ENCODE results near the gene CPED1.

Gene CPED1

GRCh38 chr7:121160150-121161008 is 171.9 kb downstream of the CPED1 start:
- Histone ChIP-seq H3K4me3 (ENCODE audit: low read length) (no peak overlapping the region), H3K27me3 (ENCODE audit: insufficient read depth, low read length) (no peaks in the 10 kb centered on the region), H3K9me3 (ENCODE audit: insufficient read depth, low read depth, low read length) (no peaks in the 10 kb centered on the region), H3K9ac (ENCODE audit: low read depth, low read length) (no peak overlapping the region), H3K27ac (ENCODE audit: low read depth, low read length) (no peak overlapping the region), H3K4me1 (ENCODE audit: insufficient read depth, low read length) (no peaks in the 10 kb centered on the region), H3K36me3 (ENCODE audit: insufficient read depth, low read length) (no peaks in the 10 kb centered on the region)
- WGBS, result 91% methylated on average over 4 of the region's 4 CpGs

GRCh38 chr7:121163699-121164098 is 175.2 kb downstream of the CPED1 start:
- no peak overlapping the region for H3K9ac ChIP-seq (ENCODE audit: low read depth, low read length)
- no peak overlapping the region for H3K27ac ChIP-seq (ENCODE audit: low read depth, low read length)
- no peaks in the 10 kb centered on the region for H3K36me3 ChIP-seq (ENCODE audit: insufficient read depth, low read length)
- no peaks in the 10 kb centered on the region for H3K4me1 ChIP-seq (ENCODE audit: insufficient read depth, low read length)
- H3K4me3 ChIP-seq (ENCODE audit: low read length), result no peak overlapping the region
- H3K9me3 ChIP-seq (ENCODE audit: insufficient read depth, low read depth, low read length), result no peaks in the 10 kb centered on the region
- H3K27me3 ChIP-seq (ENCODE audit: insufficient read depth, low read length), result no peaks in the 10 kb centered on the region

GRCh38 chr7:121164247-121164646 is 175.7 kb downstream of the CPED1 start:
- 93% methylated on average over 3 of the region's 3 CpGs for WGBS
- Histone ChIP-seq H3K4me3 (ENCODE audit: low read length) (no peak overlapping the region), H3K36me3 (ENCODE audit: insufficient read depth, low read length) (no peaks in the 10 kb centered on the region), H3K9ac (ENCODE audit: low read depth, low read length) (no peak overlapping the region), H3K27ac (ENCODE audit: low read depth, low read length) (no peak overlapping the region), H3K27me3 (ENCODE audit: insufficient read depth, low read length) (no peaks in the 10 kb centered on the region), H3K4me1 (ENCODE audit: insufficient read depth, low read length) (no peaks in the 10 kb centered on the region), H3K9me3 (ENCODE audit: insufficient read depth, low read depth, low read length) (no peaks in the 10 kb centered on the region)

GRCh38 chr7:121166916-121167315 is 178.4 kb downstream of the CPED1 start:
- H3K9me3 ChIP-seq (ENCODE audit: insufficient read depth, low read depth, low read length), result no peaks in the 10 kb centered on the region
- no peak overlapping the region for H3K27ac ChIP-seq (ENCODE audit: low read depth, low read length)
- no peaks in the 10 kb centered on the region for H3K27me3 ChIP-seq (ENCODE audit: insufficient read depth, low read length)
- 78% methylated on average over 3 of the region's 3 CpGs for WGBS
- no peak overlapping the region for H3K9ac ChIP-seq (ENCODE audit: low read depth, low read length)
- no peaks in the 10 kb centered on the region for H3K36me3 ChIP-seq (ENCODE audit: insufficient read depth, low read length)
- no peak overlapping the region for H3K4me3 ChIP-seq (ENCODE audit: low read length)
- no peaks in the 10 kb centered on the region for H3K4me1 ChIP-seq (ENCODE audit: insufficient read depth, low read length)

GRCh38 chr7:121167971-121168370 is 179.5 kb downstream of the CPED1 start:
- H3K4me1 ChIP-seq (ENCODE audit: insufficient read depth, low read length), result no peaks in the 10 kb centered on the region
- H3K27me3 ChIP-seq (ENCODE audit: insufficient read depth, low read length), result no peaks in the 10 kb centered on the region
- WGBS, result 96% methylated on average over 9 of the region's 9 CpGs
- no peaks in the 10 kb centered on the region for H3K36me3 ChIP-seq (ENCODE audit: insufficient read depth, low read length)
- no peak overlapping the region for H3K9ac ChIP-seq (ENCODE audit: low read depth, low read length)
- H3K27ac ChIP-seq (ENCODE audit: low read depth, low read length), result no peak overlapping the region
- no peak overlapping the region for H3K4me3 ChIP-seq (ENCODE audit: low read length)
- no peaks in the 10 kb centered on the region for H3K9me3 ChIP-seq (ENCODE audit: insufficient read depth, low read depth, low read length)

- Histone ChIP-seq H3K36me3 (ENCODE audit: insufficient read depth, low read length) (no peaks in the 10 kb centered on the region), H3K9me3 (ENCODE audit: insufficient read depth, low read depth, low read length) (no peaks in the 10 kb centered on the region), H3K4me3 (ENCODE audit: low read length) (no peak overlapping the region), H3K27me3 (ENCODE audit: insufficient read depth, low read length) (no peaks in the 10 kb centered on the region), H3K9ac (ENCODE audit: low read depth, low read length) (no peak overlapping the region), H3K4me1 (ENCODE audit: insufficient read depth, low read length) (no peaks in the 10 kb centered on the region), H3K27ac (ENCODE audit: low read depth, low read length) (no peak overlapping the region)
- WGBS, result 83% methylated on average over 1 of the region's 2 CpGs
These were observed 181.0 kb downstream of the CPED1 start for GRCh38 chr7:121169469-121169868.

GRCh38 chr7:121172484-121172883 is 184.0 kb downstream of the CPED1 start:
- Histone ChIP-seq H3K9ac (ENCODE audit: low read depth, low read length) (no peak overlapping the region), H3K27me3 (ENCODE audit: insufficient read depth, low read length) (no peaks in the 10 kb centered on the region), H3K36me3 (ENCODE audit: insufficient read depth, low read length) (no peaks in the 10 kb centered on the region), H3K4me1 (ENCODE audit: insufficient read depth, low read length) (no peaks in the 10 kb centered on the region), H3K4me3 (ENCODE audit: low read length) (no peak overlapping the region), H3K27ac (ENCODE audit: low read depth, low read length) (no peak overlapping the region), H3K9me3 (ENCODE audit: insufficient read depth, low read depth, low read length) (no peaks in the 10 kb centered on the region)
- 95% methylated on average over 1 of the region's 1 CpG for WGBS

GRCh38 chr7:121175826-121176225 is 187.3 kb downstream of the CPED1 start:
- WGBS, result 97% methylated on average over 3 of the region's 5 CpGs
- H3K9me3 ChIP-seq (ENCODE audit: insufficient read depth, low read depth, low read length), result no peaks in the 10 kb centered on the region
- H3K27ac ChIP-seq (ENCODE audit: low read depth, low read length), result no peak overlapping the region
- H3K4me1 ChIP-seq (ENCODE audit: insufficient read depth, low read length), result no peaks in the 10 kb centered on the region
- H3K9ac ChIP-seq (ENCODE audit: low read depth, low read length), result no peak overlapping the region
- no peak overlapping the region for H3K4me3 ChIP-seq (ENCODE audit: low read length)
- no peaks in the 10 kb centered on the region for H3K36me3 ChIP-seq (ENCODE audit: insufficient read depth, low read length)
- H3K27me3 ChIP-seq (ENCODE audit: insufficient read depth, low read length), result no peaks in the 10 kb centered on the region

GRCh38 chr7:121178452-121178851 is 189.9 kb downstream of the CPED1 start:
- no peak overlapping the region for H3K4me3 ChIP-seq (ENCODE audit: low read length)
- H3K4me1 ChIP-seq (ENCODE audit: insufficient read depth, low read length), result no peaks in the 10 kb centered on the region
- no peaks in the 10 kb centered on the region for H3K27me3 ChIP-seq (ENCODE audit: insufficient read depth, low read length)
- H3K9ac ChIP-seq (ENCODE audit: low read depth, low read length), result no peak overlapping the region
- WGBS, result 92% methylated on average over 3 of the region's 3 CpGs
- H3K27ac ChIP-seq (ENCODE audit: low read depth, low read length), result no peak overlapping the region
- no peaks in the 10 kb centered on the region for H3K36me3 ChIP-seq (ENCODE audit: insufficient read depth, low read length)
- H3K9me3 ChIP-seq (ENCODE audit: insufficient read depth, low read depth, low read length), result no peaks in the 10 kb centered on the region

GRCh38 chr7:121178869-121179497 is 190.5 kb downstream of the CPED1 start:
- H3K27ac ChIP-seq (ENCODE audit: low read depth, low read length), result no peak overlapping the region
- H3K36me3 ChIP-seq (ENCODE audit: insufficient read depth, low read length), result no peaks in the 10 kb centered on the region
- no peak overlapping the region for H3K4me3 ChIP-seq (ENCODE audit: low read length)
- WGBS, result 93% methylated on average over 2 of the region's 2 CpGs
- no peak overlapping the region for H3K9ac ChIP-seq (ENCODE audit: low read depth, low read length)
- H3K27me3 ChIP-seq (ENCODE audit: insufficient read depth, low read length), result no peaks in the 10 kb centered on the region
- H3K9me3 ChIP-seq (ENCODE audit: insufficient read depth, low read depth, low read length), result no peaks in the 10 kb centered on the region
- no peaks in the 10 kb centered on the region for H3K4me1 ChIP-seq (ENCODE audit: insufficient read depth, low read length)

GRCh38 chr7:121180436-121181063 is 192.0 kb downstream of the CPED1 start:
- Histone ChIP-seq H3K36me3 (ENCODE audit: insufficient read depth, low read length) (no peaks in the 10 kb centered on the region), H3K27me3 (ENCODE audit: insufficient read depth, low read length) (no peaks in the 10 kb centered on the region), H3K9ac (ENCODE audit: low read depth, low read length) (no peak overlapping the region), H3K4me1 (ENCODE audit: insufficient read depth, low read length) (no peaks in the 10 kb centered on the region), H3K27ac (ENCODE audit: low read depth, low read length) (no peak overlapping the region), H3K4me3 (ENCODE audit: low read length) (no peak overlapping the region), H3K9me3 (ENCODE audit: insufficient read depth, low read depth, low read length) (no peaks in the 10 kb centered on the region)
- 93% methylated on average over 4 of the region's 4 CpGs for WGBS
